SW480 (cell line): ENCODE measurements around the gene NEU3.

Experiments
- DNase-seq: peaks from one replicate; pipeline ENCODE4 v3.0.0-alpha.2; 2016; ENCODE audit warnings: low spot score

The NEU3 gene

GRCh38 chr11:75063741-75064314, 75.1 kb downstream of the NEU3 start:
- no peak for DNase-seq

GRCh38 chr11:75066061-75066460, 77.3 kb downstream of the NEU3 start:
- no peak for DNase-seq
